Upper lobe of right lung (tissue), 1 donor: ENCODE measurements around the gene ZNF593. TPM values are rescaled to one million over a fixed set of nuclear protein-coding genes. Genes with fewer than 3 reads are reported as not detected.

Source experiments
- ATAC-seq: fragments of 200-7000 bp; cut with Tn5 transposase; one replicate; pipeline ENCODE4 v1.9.1; 2020; ENCODE audit warnings: mild to moderate bottlenecking, moderate library complexity
- DNase-seq: peaks from one replicate; pipeline ENCODE4 v3.0.0-alpha.2; 2020
- H3K27ac ChIP-seq: fragments of 200-600 bp; one replicate; pipeline ENCODE4 v1.8.0; 2022
- H3K27me3 ChIP-seq: fragments of 200-600 bp; one replicate; pipeline ENCODE4 v1.8.0; 2022; ENCODE audit warnings: mild to moderate bottlenecking
- H3K36me3 ChIP-seq: fragments of 200-600 bp; one replicate; pipeline ENCODE4 v1.8.0; 2022
- H3K4me1 ChIP-seq: fragments of 200-600 bp; one replicate; pipeline ENCODE4 v1.8.0; 2022
- H3K4me3 ChIP-seq: fragments of 200-600 bp; one replicate; pipeline ENCODE4 v1.8.0; 2022; ENCODE audit warnings: mild to moderate bottlenecking
- H3K9me3 ChIP-seq: fragments of 200-600 bp; one replicate; pipeline ENCODE4 v1.8.0; 2022
- intact Hi-C: fragments of 100-400 bp; cut with DNase I; formaldehyde crosslinking; loops from one replicate; pipeline ENCODE4 v1.11.0; 2022
- total RNA-seq: library from RNA; stranded (reverse); fragmentation: NEBNext Ultra II Directional; extraction: Animal tissue kit (Norgen Biotek cat#: 25700); gene quantifications from one replicate; pipeline ENCODE4 v1.2.1, GENCODE V29; 2021
- TF ChIP-seq, protein P1 (sequence below): fragments of 200-600 bp; IDR thresholded peaks from one replicate; pipeline ENCODE4 v1.8.0; 2022; ENCODE audit warnings: antibody characterized with exemption
- donor health status: DM: no; HTN: yes; CAD: no; lungs with severe emphysema.

The ZNF593 gene
- total RNA-seq, 1 donor from 2014 or later: 22.6 TPM

DNA sequence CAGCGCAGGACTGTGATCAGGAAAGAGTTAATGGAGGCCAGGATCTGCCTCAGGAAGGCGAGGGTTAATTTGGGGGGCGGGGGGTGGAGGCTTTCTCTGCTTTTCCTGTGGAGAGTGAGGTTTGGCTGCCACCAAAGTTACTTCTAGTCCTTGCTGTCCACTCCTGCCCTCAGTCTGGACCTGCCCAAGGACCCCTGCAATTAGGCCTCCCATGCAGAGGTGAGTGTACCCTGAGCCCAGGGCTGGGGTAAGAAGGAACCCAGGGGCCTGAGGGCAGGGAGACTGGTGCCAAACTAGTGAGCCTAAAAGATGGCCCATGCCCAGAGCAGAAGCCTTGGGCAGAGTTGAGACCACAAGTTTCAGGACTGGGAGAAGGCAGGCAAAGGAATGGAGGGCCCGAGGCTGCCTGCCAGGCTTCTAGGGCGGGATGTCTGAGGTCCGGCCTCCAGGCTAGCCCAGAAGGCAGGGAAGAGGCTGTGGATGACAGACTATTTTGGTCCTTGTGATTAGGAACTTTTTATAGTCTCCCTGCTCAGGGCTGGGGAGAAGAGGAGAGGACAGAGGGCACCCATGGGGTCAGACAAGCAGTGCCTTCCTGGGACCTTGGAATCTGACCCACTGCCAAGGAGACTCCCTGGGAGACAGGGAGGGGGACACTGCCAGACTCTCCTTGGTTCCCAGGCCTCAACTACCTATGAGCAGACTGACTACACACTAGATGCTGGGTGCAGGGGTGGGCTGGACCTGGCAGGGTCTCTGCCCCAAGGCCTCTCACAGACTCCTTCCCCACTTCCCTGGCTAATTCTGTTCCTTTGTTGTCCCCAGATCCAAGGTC lies 10.6 kb upstream of the ZNF593 start, which contains the start of gene FAM110D:
Gene FAM110D, plus strand, starts transcription at position 172 of the 835 bp plus-strand sequence. CDS start 2,213 bp downstream, outside the sequence.
- intact Hi-C loops: no loop called here
- Histone ChIP-seq H3K27ac (peak within 1 kb of the TSS; percentile 51), H3K36me3 (no peaks in the 10 kb centered on the region), H3K27me3 (peaks cover 17% of the 10 kb centered on the region), H3K9me3 (no peaks in the 10 kb centered on the region), H3K4me3 (peak within 1 kb of the TSS; percentile 59), H3K4me1 (peaks cover 19% of the 10 kb centered on the region)
- ATAC-seq: no peak
- DNase-seq: peak; percentile 53
- TF ChIP-seq, protein P1, sequence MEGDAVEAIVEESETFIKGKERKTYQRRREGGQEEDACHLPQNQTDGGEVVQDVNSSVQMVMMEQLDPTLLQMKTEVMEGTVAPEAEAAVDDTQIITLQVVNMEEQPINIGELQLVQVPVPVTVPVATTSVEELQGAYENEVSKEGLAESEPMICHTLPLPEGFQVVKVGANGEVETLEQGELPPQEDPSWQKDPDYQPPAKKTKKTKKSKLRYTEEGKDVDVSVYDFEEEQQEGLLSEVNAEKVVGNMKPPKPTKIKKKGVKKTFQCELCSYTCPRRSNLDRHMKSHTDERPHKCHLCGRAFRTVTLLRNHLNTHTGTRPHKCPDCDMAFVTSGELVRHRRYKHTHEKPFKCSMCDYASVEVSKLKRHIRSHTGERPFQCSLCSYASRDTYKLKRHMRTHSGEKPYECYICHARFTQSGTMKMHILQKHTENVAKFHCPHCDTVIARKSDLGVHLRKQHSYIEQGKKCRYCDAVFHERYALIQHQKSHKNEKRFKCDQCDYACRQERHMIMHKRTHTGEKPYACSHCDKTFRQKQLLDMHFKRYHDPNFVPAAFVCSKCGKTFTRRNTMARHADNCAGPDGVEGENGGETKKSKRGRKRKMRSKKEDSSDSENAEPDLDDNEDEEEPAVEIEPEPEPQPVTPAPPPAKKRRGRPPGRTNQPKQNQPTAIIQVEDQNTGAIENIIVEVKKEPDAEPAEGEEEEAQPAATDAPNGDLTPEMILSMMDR: no peak

DNA sequence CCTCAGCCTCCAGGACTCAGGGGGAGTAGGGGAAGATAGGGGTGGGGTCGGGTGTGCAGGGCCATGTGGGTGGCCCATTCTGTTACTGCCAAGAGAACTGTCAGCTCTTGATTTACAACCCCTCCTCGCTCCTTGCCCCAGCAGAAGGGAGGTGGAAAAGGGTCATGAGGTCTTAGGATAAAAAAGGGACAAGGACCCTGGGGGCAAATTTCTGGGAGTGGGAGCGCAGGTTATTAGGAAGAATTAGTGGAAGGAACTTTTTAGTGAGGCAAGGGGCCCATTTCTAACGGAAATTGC lies 10.0 kb upstream of the ZNF593 start:
- Histone ChIP-seq H3K9me3 (no peaks in the 10 kb centered on the region), H3K36me3 (no peaks in the 10 kb centered on the region), H3K27ac (peak overlapping the region; percentile 36), H3K27me3 (peaks cover 17% of the 10 kb centered on the region), H3K4me1 (peaks cover 19% of the 10 kb centered on the region), H3K4me3 (peak overlapping the region; percentile 59)
- intact Hi-C loops: no loop called here
- ATAC-seq: no peak
- TF ChIP-seq, protein P1: no peak
- DNase-seq: no peak

DNA sequence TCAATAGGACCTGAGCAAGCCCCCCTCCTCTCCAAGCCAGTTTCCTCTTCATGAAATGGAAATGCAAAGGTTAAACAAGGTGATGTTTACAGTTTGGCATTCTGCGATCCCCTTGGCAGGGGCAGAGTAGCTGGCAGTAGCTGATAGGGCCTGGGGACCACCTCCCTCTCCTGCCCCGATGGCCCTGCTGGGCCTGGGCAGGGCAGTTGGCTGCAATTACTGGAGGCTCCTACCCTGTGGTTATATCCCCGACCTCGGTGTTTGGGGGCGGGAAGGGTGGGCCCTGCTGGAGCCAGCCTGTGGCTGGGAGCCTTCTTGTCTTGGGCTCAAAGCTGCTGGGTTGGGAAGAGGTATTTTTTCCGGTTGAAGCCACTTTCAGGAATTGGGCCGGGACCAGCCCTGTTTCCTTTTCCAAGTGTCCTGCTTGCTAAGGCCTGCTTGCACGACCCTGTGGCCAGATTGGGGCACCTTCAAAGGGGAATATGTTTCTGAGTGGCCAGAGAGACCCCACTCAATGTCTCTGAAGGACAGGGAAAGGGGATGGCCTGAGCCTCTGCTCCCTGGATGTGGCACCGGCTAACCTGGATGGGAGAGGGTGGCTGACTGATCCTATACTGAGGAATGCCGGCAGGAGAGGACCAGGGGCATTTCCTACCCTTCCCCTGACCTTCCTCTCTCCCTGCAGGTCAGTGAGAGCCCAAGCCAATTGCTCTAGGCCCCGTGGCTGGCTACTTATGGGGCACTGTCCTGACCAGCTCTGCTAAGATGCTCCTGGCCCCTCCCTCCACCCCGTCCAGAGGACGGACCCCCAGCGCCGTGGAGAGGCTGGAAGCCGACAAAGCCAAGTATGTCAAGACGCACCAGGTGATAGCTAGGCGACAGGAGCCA lies 8.9 kb upstream of the ZNF593 start:
- no peak for ATAC-seq
- TF ChIP-seq, protein P1: no peak
- intact Hi-C loops: no loop called here
- Histone ChIP-seq H3K4me1 (peaks cover 19% of the 10 kb centered on the region), H3K4me3 (peak overlapping the region; percentile 59), H3K27ac (peak overlapping the region; percentile 36), H3K9me3 (no peaks in the 10 kb centered on the region), H3K36me3 (no peaks in the 10 kb centered on the region), H3K27me3 (peaks cover 17% of the 10 kb centered on the region)
- peak; percentile 42 for DNase-seq

GRCh38 chr1:26161415-26162219 lies 8.1 kb upstream of the ZNF593 start:
- Histone ChIP-seq H3K9me3 (no peaks in the 10 kb centered on the region), H3K36me3 (no peaks in the 10 kb centered on the region), H3K27ac (peak overlapping the region; percentile 24), H3K4me1 (peaks cover 19% of the 10 kb centered on the region), H3K27me3 (peaks cover 10% of the 10 kb centered on the region), H3K4me3 (peak overlapping the region; percentile 59)
- DNase-seq (peak; percentile 85), ATAC-seq (peak; percentile 75)
- intact Hi-C loops: no loop called here
- TF ChIP-seq, protein P1: no peak

- no peak for ATAC-seq
- H3K4me1 ChIP-seq: peaks cover 19% of the 10 kb centered on the region
- TF ChIP-seq, protein P1: no peak
- no peak overlapping the region for H3K27ac ChIP-seq
- peak overlapping the region; percentile 59 for H3K4me3 ChIP-seq
- no peaks in the 10 kb centered on the region for H3K36me3 ChIP-seq
- intact Hi-C loops: no loop called here
- no peaks in the 10 kb centered on the region for H3K9me3 ChIP-seq
- peaks cover 6% of the 10 kb centered on the region for H3K27me3 ChIP-seq
- DNase-seq: no peak
Observed at GRCh38 chr1:26162220-26162709, 7.4 kb upstream of the ZNF593 start.
